SK-N-SH treated with all-trans-retinoic acid at 6 μM for 48 hours (cell line): ENCODE results near the gene DRC7.

Source experiments
- ATAC-seq: fragments of 200-7000 bp; cut with Tn5 transposase; 3 replicates; pipeline ENCODE4 v1.9.1; 2020; ENCODE audit warnings: mild to moderate bottlenecking, moderate library complexity
- BACH2 ChIP-seq: fragments of 250-450 bp; sonication (Bioruptor Pico); IDR thresholded peaks from 2 replicates; pipeline ENCODE4 v1.9.0; 2021; ENCODE audit warnings: mild to moderate bottlenecking, borderline replicate concordance
- CREB5 ChIP-seq: fragments of 250-450 bp; sonication (Bioruptor Pico); IDR thresholded peaks from 2 replicates; pipeline ENCODE4 v1.5.1; 2020; ENCODE audit warnings: low read depth, mild to moderate bottlenecking, moderate library complexity
- CSDC2 ChIP-seq: fragments of 250-450 bp; sonication (Bioruptor Pico); IDR thresholded peaks from 2 replicates; pipeline ENCODE4 v1.5.0; 2020; ENCODE audit warnings: mild to moderate bottlenecking, moderate library complexity
- CSRNP3 ChIP-seq: fragments of 250-450 bp; sonication (Bioruptor Pico); IDR thresholded peaks from 2 replicates; pipeline ENCODE4 v1.5.1; 2021; ENCODE audit warnings: mild to moderate bottlenecking, moderate library complexity
- ESRRG ChIP-seq: fragments of 250-450 bp; sonication (Bioruptor Pico); IDR thresholded peaks from 2 replicates; pipeline ENCODE4 v1.6.1; 2021; ENCODE audit warnings: mild to moderate bottlenecking
- GLIS3 ChIP-seq: fragments of 250-450 bp; sonication (Bioruptor Pico); IDR thresholded peaks from 2 replicates; pipeline ENCODE4 v1.5.0; 2020; ENCODE audit warnings: mild to moderate bottlenecking, moderate library complexity
- ISL1 ChIP-seq: fragments of 250-450 bp; sonication (Bioruptor Pico); IDR thresholded peaks from 2 replicates; pipeline ENCODE4 v2.1.2; 2022; ENCODE audit warnings: mild to moderate bottlenecking, moderate library complexity
- OSR1 ChIP-seq: fragments of 250-450 bp; sonication (Bioruptor Pico); IDR thresholded peaks from 2 replicates; pipeline ENCODE4 v1.8.0; 2022; ENCODE audit warnings: moderate library complexity, mild to moderate bottlenecking, inconsistent platforms
- PATZ1 ChIP-seq: fragments of 250-450 bp; sonication (Bioruptor Pico); IDR thresholded peaks from 2 replicates; pipeline ENCODE4 v1.8.0; 2020; ENCODE audit warnings: mild to moderate bottlenecking, moderate library complexity, borderline replicate concordance
- POU6F1 ChIP-seq: fragments of 250-450 bp; sonication (Bioruptor Pico); IDR thresholded peaks from 2 replicates; pipeline ENCODE4 v1.8.0; 2021; ENCODE audit warnings: low read depth, mild to moderate bottlenecking, moderate library complexity, borderline replicate concordance
- PPARA ChIP-seq: fragments of 250-450 bp; sonication (Bioruptor Pico); IDR thresholded peaks from 2 replicates; pipeline ENCODE4 v1.5.0; 2020; ENCODE audit warnings: mild to moderate bottlenecking, borderline replicate concordance
- RARB ChIP-seq: fragments of 250-450 bp; sonication (Bioruptor Pico); IDR thresholded peaks from 2 replicates; pipeline ENCODE4 v1.8.0; 2021; ENCODE audit warnings: mild to moderate bottlenecking, moderate library complexity
- SNAI2 ChIP-seq: fragments of 250-450 bp; sonication (Bioruptor Pico); IDR thresholded peaks from 2 replicates; pipeline ENCODE4 v1.5.0; 2020; ENCODE audit warnings: mild to moderate bottlenecking, moderate library complexity
- TCF4 ChIP-seq: fragments of 250-450 bp; sonication (Bioruptor Pico); IDR thresholded peaks from 2 replicates; pipeline ENCODE4 v1.8.0; 2021; ENCODE audit warnings: mild to moderate bottlenecking, moderate library complexity, borderline replicate concordance
- TOX ChIP-seq: fragments of 250-450 bp; sonication (Bioruptor Pico); IDR thresholded peaks from 2 replicates; pipeline ENCODE4 v1.8.0; 2021; ENCODE audit warnings: mild to moderate bottlenecking, moderate library complexity, borderline replicate concordance
- TSHZ2 ChIP-seq: fragments of 250-450 bp; sonication (Bioruptor Pico); IDR thresholded peaks from 2 replicates; pipeline ENCODE4 v1.5.0; 2020; ENCODE audit warnings: mild to moderate bottlenecking, moderate library complexity
- ZC3H10 ChIP-seq: fragments of 250-450 bp; sonication (Bioruptor Pico); IDR thresholded peaks from 2 replicates; pipeline ENCODE4 v1.5.1; 2021; ENCODE audit warnings: mild to moderate bottlenecking, moderate library complexity
- ZFP3 ChIP-seq: fragments of 250-450 bp; sonication (Bioruptor Pico); IDR thresholded peaks from 2 replicates; pipeline ENCODE4 v1.5.0; 2020; ENCODE audit warnings: mild to moderate bottlenecking, moderate library complexity
- ZFP30 ChIP-seq: fragments of 450-650 bp; formaldehyde crosslinking; IDR thresholded peaks from 2 replicates; pipeline ENCODE4 v1.5.0; 2022; ENCODE audit warnings: mild to moderate bottlenecking, moderate library complexity
- ZNF565 ChIP-seq: fragments of 450-650 bp; formaldehyde crosslinking; conservative IDR thresholded peaks from 2 replicates; pipeline ENCODE4 v1.5.0; 2020; ENCODE audit warnings: low read depth, mild to moderate bottlenecking, moderate library complexity
- ZNF70 ChIP-seq: fragments of 450-650 bp; formaldehyde crosslinking; IDR thresholded peaks from 2 replicates; pipeline ENCODE4 v1.5.0; 2020; ENCODE audit warnings: mild to moderate bottlenecking, moderate library complexity
- ZNF8 ChIP-seq: fragments of 450-650 bp; formaldehyde crosslinking; IDR thresholded peaks from 2 replicates; pipeline ENCODE4 v1.5.0; 2020; ENCODE audit warnings: mild to moderate bottlenecking, moderate library complexity

DRC7 gene

GRCh38 chr16:57762365-57763040, 67.9 kb downstream of the DRC7 start:
- ATAC-seq = no peak
- TF ChIP-seq BACH2 (CRISPR knock-in tag) (no peak), TSHZ2 (no peak), PATZ1 (CRISPR knock-in tag) (no peak), CSDC2 (no peak), ZNF8 (CRISPR knock-in tag) (no peak), CREB5 (no peak), ZNF70 (no peak), SNAI2 (CRISPR knock-in tag) (no peak), GLIS3 (no peak), OSR1 (CRISPR knock-in tag) (no peak), ZNF565 (CRISPR knock-in tag) (no peak), TCF4 (CRISPR knock-in tag) (no peak), RARB (CRISPR knock-in tag) (no peak)

GRCh38 chr16:57763285-57764005, 68.8 kb downstream of the DRC7 start:
- no peak for ATAC-seq
- TF ChIP-seq CREB5 (no peak), ISL1 (CRISPR knock-in tag) (no peak), ZFP30 (CRISPR knock-in tag) (no peak), RARB (CRISPR knock-in tag) (no peak), ESRRG (CRISPR knock-in tag) (no peak), TSHZ2 (no peak), PATZ1 (CRISPR knock-in tag) (no peak), ZC3H10 (CRISPR knock-in tag) (no peak), ZFP3 (CRISPR knock-in tag) (no peak), PPARA (CRISPR knock-in tag) (no peak), ZNF70 (no peak), BACH2 (CRISPR knock-in tag) (no peak), TCF4 (CRISPR knock-in tag) (no peak), GLIS3 (no peak), POU6F1 (no peak), SNAI2 (CRISPR knock-in tag) (no peak), TOX (no peak), CSRNP3 (no peak), OSR1 (CRISPR knock-in tag) (no peak)
- TF ChIP-seq, all 23 proteins: peak for 0
